ENCODE results near the gene RPS6KA5. TPM values are rescaled to one million over a fixed set of nuclear protein-coding genes. Genes with fewer than 3 reads are reported as not detected.

The RPS6KA5 gene
- total RNA-seq, 2 donors from 2014 or later, result 3.3 to 5.1 TPM

DNA sequence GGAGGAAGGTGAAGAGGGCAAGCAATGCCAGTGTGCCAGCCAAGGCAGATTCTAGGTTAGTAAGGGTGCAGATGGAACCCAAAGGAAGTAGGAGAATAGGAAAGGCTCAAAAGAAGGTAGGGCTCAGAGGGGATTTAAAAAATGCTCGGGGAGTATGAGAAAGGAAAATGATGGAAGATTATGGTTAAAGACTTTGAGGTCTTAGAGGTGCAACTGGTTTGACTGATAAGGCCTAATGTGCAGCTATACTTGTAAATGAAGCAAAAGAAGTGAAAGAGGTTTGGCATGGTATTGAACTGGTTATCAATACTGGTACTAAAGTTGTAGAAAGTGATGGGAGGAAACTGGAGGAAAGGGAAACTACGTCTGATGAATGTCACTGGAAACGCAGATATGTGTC, 94.7 kb downstream of the RPS6KA5 start:
- Mint-ChIP-seq H3K4me3 (no peak overlapping the region), H3K36me3 (ENCODE audit: low read depth) (peaks cover 1% of the 10 kb centered on the region), H3K27ac (no peak overlapping the region), H3K27me3 (ENCODE audit: insufficient read depth) (no peaks in the 10 kb centered on the region), H3K9me3 (peaks cover 7% of the 10 kb centered on the region), H3K4me1 (no peaks in the 10 kb centered on the region)
- Histone ChIP-seq H3K4me3 (ENCODE audit: low read length) (no peak overlapping the region), H3K9me3 (ENCODE audit: control insufficient read depth, low read length) (peaks cover 9% of the 10 kb centered on the region), H3K9ac (ENCODE audit: extremely low read depth, low read length, poor library complexity, severe bottlenecking) (no peak overlapping the region), H3K36me3 (ENCODE audit: control insufficient read depth, insufficient read depth, low read length) (no peaks in the 10 kb centered on the region), H3K27me3 (ENCODE audit: control insufficient read depth, insufficient read depth, low read length, poor library complexity, severe bottlenecking) (no peaks in the 10 kb centered on the region), H3K4me1 (ENCODE audit: control insufficient read depth, insufficient read depth, low read length) (no peaks in the 10 kb centered on the region), H3K27ac (ENCODE audit: low read depth, low read length) (no peak overlapping the region)
- no peak for DNase-seq
- WGBS, 2 experiments (ENCODE audit: insufficient coverage in 1 of 2, insufficient read length in 1 of 2), result 90% methylated on average over 3 of the region's 3 CpGs
- TF ChIP-seq, protein P1, sequence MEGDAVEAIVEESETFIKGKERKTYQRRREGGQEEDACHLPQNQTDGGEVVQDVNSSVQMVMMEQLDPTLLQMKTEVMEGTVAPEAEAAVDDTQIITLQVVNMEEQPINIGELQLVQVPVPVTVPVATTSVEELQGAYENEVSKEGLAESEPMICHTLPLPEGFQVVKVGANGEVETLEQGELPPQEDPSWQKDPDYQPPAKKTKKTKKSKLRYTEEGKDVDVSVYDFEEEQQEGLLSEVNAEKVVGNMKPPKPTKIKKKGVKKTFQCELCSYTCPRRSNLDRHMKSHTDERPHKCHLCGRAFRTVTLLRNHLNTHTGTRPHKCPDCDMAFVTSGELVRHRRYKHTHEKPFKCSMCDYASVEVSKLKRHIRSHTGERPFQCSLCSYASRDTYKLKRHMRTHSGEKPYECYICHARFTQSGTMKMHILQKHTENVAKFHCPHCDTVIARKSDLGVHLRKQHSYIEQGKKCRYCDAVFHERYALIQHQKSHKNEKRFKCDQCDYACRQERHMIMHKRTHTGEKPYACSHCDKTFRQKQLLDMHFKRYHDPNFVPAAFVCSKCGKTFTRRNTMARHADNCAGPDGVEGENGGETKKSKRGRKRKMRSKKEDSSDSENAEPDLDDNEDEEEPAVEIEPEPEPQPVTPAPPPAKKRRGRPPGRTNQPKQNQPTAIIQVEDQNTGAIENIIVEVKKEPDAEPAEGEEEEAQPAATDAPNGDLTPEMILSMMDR (conservative IDR thresholded peaks at IDR 0.05), result no peak

DNA sequence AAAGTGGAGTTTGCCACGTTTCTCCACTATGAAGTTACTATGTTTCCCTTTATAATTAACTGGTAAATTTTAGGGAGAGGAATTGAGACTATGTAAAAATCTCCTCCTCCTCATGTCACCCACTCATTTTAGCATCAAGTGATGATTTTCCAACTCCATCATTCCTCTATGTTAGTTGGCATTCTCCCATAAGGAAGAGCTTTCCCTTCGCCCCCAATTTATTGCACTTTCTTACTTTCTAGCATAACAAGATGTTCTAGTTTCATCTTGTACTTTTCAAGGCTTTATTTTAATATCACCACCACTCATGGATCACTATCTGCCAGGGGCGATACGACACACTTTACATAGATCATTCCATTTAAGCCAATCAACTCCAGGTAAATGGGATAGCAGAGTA, 97.1 kb downstream of the RPS6KA5 start:
- H3K27me3 ChIP-seq (ENCODE audit: control insufficient read depth, insufficient read depth, low read length, poor library complexity, severe bottlenecking), result no peaks in the 10 kb centered on the region
- H3K36me3 ChIP-seq (ENCODE audit: control insufficient read depth, insufficient read depth, low read length), result no peaks in the 10 kb centered on the region
- Mint-ChIP-seq H3K27me3 (ENCODE audit: insufficient read depth) (no peaks in the 10 kb centered on the region), H3K9me3 (peaks cover 6% of the 10 kb centered on the region), H3K27ac (no peak overlapping the region), H3K4me3 (no peak overlapping the region), H3K36me3 (ENCODE audit: low read depth) (peaks cover 1% of the 10 kb centered on the region), H3K4me1 (peaks cover 4% of the 10 kb centered on the region)
- H3K9ac ChIP-seq (ENCODE audit: extremely low read depth, low read length, poor library complexity, severe bottlenecking), result no peak overlapping the region
- TF ChIP-seq, protein P1 (conservative IDR thresholded peaks at IDR 0.05), result no peak
- 94 to 96% methylated on average over 3 of the region's 4 CpGs for WGBS, 2 experiments (ENCODE audit: insufficient coverage in 1 of 2, insufficient read length in 1 of 2)
- DNase-seq, result no peak
- H3K4me3 ChIP-seq (ENCODE audit: low read length), result no peak overlapping the region
- no peaks in the 10 kb centered on the region for H3K4me1 ChIP-seq (ENCODE audit: control insufficient read depth, insufficient read depth, low read length)
- no peak overlapping the region for H3K27ac ChIP-seq (ENCODE audit: low read depth, low read length)
- peaks cover 9% of the 10 kb centered on the region for H3K9me3 ChIP-seq (ENCODE audit: control insufficient read depth, low read length)

DNA sequence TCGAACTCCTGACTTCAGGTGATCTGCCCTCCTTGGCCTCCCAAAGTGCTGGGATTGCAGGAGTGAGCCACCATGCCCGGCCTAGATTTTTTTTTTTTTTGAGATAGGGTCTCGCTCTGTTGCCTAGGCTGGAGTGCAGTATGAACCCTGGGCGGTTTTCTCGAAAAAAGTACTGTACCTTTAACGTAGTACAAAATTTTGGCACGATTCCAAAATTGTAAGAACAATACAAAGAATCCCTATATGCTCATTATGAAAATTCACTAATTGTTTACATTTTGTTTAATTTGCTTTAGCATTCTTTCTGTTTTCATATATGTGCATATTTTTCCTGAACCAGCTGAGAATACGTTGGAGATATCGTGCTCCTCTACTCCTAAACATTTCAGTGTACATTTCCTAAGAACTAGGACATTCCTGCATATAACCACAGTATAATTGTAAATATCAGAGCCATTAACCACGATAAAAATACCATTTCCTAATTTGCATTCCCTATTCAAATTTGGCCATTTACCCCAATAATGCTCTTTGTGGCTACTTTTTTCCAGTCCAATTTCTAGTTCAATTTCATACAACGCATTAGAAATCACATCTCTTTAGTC, 97.8 kb downstream of the RPS6KA5 start:
- no peaks in the 10 kb centered on the region for H3K27me3 ChIP-seq (ENCODE audit: control insufficient read depth, insufficient read depth, low read length, poor library complexity, severe bottlenecking)
- no peak overlapping the region for H3K4me3 ChIP-seq (ENCODE audit: low read length)
- Mint-ChIP-seq H3K27ac (no peak overlapping the region), H3K4me3 (no peak overlapping the region), H3K36me3 (ENCODE audit: low read depth) (no peaks in the 10 kb centered on the region), H3K9me3 (no peaks in the 10 kb centered on the region), H3K27me3 (ENCODE audit: insufficient read depth) (no peaks in the 10 kb centered on the region), H3K4me1 (peaks cover 4% of the 10 kb centered on the region)
- TF ChIP-seq, protein P1 (conservative IDR thresholded peaks at IDR 0.05), result no peak
- H3K27ac ChIP-seq (ENCODE audit: low read depth, low read length), result no peak overlapping the region
- no peaks in the 10 kb centered on the region for H3K36me3 ChIP-seq (ENCODE audit: control insufficient read depth, insufficient read depth, low read length)
- H3K9me3 ChIP-seq (ENCODE audit: control insufficient read depth, low read length), result peaks cover 2% of the 10 kb centered on the region
- WGBS, 2 experiments (ENCODE audit: insufficient coverage in 1 of 2, insufficient read length in 1 of 2), result 95% methylated on average over 7 to 11 of the region's 11 CpGs
- no peaks in the 10 kb centered on the region for H3K4me1 ChIP-seq (ENCODE audit: control insufficient read depth, insufficient read depth, low read length)
- H3K9ac ChIP-seq (ENCODE audit: extremely low read depth, low read length, poor library complexity, severe bottlenecking), result no peak overlapping the region
- no peak for DNase-seq

Data from endodermal cell (in vitro differentiated cells).